Right atrium auricular region (tissue), 2 donors: ENCODE measurements around the gene IGF2R. TPM values are rescaled to one million over a fixed set of nuclear protein-coding genes. Genes with fewer than 3 reads are reported as not detected.

Source experiments
- DNase-seq: peaks from one replicate; pipeline ENCODE4 v3.0.0-alpha.2; 2019; ENCODE audit warnings: low spot score
- H3K27ac ChIP-seq, 2 donors: fragments of 200-600 bp; sonication (generic); 1 replicate in 1 of 2; 2 replicates in 1 of 2; pipeline ENCODE4 v1.5.1; 2016 to 2019
- H3K27me3 ChIP-seq, 2 donors: fragments of 200-600 bp; sonication (generic); one replicate each; pipeline versions ENCODE4 v1.5.1 to v1.6.0; 2017 to 2019
- H3K36me3 ChIP-seq: fragments of 200-600 bp; sonication (generic); one replicate; pipeline ENCODE4 v1.5.1; 2016
- H3K4me1 ChIP-seq, 2 donors: fragments of 200-600 bp; sonication (generic); one replicate each; pipeline versions ENCODE4 v1.5.1 to v1.6.0; 2017 to 2019
- H3K4me3 ChIP-seq, 2 donors: fragments of 200-600 bp; sonication (generic); 1 replicate in 1 of 2; 2 replicates in 1 of 2; pipeline ENCODE4 v1.5.1; 2017 to 2019; ENCODE audit warnings: mild to moderate bottlenecking in 1 of 2, moderate library complexity in 1 of 2
- H3K9me3 ChIP-seq, 2 donors: fragments of 200-600 bp; sonication (generic); one replicate each; pipeline ENCODE4 v1.5.1; 2019
- total RNA-seq, 2 donors: library from RNA; depleted of rRNA; stranded (reverse); fragments of >200 nt; gene quantifications; one replicate each; pipeline ENCODE4 v1.1.0, GENCODE V29; 2016
- TF ChIP-seq, protein P1 (sequence below), 2 donors: fragments of 200-600 bp; sonication (generic); IDR thresholded peaks; one replicate each; pipeline ENCODE4 v1.5.1; 2019; ENCODE audit warnings: antibody characterized with exemption in 2 of 2

Gene IGF2R
- total RNA-seq, 2 donors from 2014 or later = 47.9 to 48.9 TPM

DNA sequence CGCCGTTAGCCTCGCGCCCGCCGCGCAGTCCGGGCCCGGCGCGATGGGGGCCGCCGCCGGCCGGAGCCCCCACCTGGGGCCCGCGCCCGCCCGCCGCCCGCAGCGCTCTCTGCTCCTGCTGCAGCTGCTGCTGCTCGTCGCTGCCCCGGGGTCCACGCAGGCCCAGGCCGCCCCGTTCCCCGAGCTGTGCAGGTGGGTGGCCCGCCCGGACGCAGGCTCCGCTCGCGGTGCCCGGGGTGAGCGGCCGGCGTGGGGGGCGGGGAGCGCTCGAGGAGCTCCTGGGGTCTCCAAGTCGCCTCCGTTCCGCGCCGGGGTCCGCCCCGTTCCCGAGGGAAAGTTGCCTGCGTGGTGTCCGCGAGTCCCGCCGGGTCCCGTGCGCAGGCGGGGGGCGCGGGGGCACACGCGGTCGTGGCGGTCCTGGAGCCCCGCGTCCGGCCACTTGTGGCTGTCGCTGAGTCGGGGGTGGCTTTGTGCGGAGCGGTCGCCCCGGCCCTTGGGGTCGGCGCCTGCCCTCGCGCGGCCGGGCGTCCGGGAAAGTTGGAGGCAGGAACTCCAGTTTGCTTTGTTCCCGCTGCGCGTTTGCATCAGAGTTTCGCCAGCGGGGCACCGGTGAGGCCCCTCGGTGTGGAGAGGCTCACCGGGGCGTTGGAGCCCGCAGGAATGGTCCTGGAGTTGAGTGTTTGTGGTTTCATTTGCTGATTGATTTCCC, 476 bp downstream of the IGF2R start:
- Histone ChIP-seq H3K4me1 (peaks cover 0 to 45% of the 10 kb centered on the region in 2 donors), H3K4me3 (peak overlapping the region; percentile 96 to 97)

DNA sequence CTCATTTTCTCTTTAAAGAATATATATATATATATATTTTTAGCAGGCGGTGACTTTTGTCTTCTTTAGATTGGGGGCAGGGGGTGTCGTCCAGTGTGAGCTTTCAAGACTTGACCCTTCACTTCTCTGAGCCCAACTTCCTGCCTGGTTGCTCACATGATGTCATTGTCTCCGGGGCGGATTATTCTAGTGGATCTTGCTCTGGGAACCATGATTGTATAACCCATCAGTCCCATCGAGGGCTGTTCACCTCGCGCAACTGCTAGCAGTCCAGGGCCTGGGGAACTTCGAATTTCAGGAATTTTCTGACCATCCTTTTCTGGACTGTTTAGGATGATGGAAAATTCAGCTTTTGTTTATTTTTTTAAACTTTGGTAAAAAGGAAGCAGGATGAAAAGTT, 1.0 kb downstream of the IGF2R start:
- peaks cover 0 to 45% of the 10 kb centered on the region in 2 donors for H3K4me1 ChIP-seq
- peak overlapping the region; percentile 89 to 92 for H3K27ac ChIP-seq
- H3K36me3 ChIP-seq = no peaks in the 10 kb centered on the region
- no peaks in the 10 kb centered on the region for H3K9me3 ChIP-seq
- DNase-seq = peak; percentile 84
- TF ChIP-seq, protein P1, sequence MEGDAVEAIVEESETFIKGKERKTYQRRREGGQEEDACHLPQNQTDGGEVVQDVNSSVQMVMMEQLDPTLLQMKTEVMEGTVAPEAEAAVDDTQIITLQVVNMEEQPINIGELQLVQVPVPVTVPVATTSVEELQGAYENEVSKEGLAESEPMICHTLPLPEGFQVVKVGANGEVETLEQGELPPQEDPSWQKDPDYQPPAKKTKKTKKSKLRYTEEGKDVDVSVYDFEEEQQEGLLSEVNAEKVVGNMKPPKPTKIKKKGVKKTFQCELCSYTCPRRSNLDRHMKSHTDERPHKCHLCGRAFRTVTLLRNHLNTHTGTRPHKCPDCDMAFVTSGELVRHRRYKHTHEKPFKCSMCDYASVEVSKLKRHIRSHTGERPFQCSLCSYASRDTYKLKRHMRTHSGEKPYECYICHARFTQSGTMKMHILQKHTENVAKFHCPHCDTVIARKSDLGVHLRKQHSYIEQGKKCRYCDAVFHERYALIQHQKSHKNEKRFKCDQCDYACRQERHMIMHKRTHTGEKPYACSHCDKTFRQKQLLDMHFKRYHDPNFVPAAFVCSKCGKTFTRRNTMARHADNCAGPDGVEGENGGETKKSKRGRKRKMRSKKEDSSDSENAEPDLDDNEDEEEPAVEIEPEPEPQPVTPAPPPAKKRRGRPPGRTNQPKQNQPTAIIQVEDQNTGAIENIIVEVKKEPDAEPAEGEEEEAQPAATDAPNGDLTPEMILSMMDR (IDR thresholded peaks at IDR 0.05) = no peak
- H3K27me3 ChIP-seq = no peaks in the 10 kb centered on the region
- H3K4me3 ChIP-seq = peak overlapping the region; percentile 96 to 97

More for the DNA sequence above, 476 bp downstream of the IGF2R start:
- Histone ChIP-seq H3K9me3 (no peaks in the 10 kb centered on the region), H3K36me3 (no peaks in the 10 kb centered on the region), H3K27ac (peak overlapping the region; percentile 89 to 92), H3K27me3 (no peaks in the 10 kb centered on the region)
- DNase-seq = no peak
- TF ChIP-seq, protein P1 (IDR thresholded peaks at IDR 0.05) = peak in 1 of 2 donors; percentile 42

DNA sequence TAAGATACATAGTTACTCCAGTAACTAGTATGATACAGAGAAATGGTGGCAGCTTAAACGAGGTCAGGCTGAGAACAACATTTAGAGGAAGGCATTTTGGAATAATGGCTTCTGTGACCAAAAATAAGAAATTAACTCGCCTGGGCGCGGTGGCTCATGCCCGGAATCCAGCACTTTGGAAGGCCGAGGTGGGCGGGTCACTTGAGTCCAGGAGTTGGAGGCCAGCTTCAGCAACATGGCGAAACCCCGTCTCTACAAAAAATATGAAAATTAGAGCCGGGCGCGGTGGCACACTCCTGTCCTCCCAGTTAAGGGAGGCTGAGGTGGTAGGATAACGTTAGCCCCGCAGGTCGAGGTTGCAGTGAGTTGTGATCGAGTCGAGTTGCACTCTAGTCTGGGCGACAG, 1.8 kb downstream of the IGF2R start:
- peak overlapping the region; percentile 89 to 92 for H3K27ac ChIP-seq
- no peaks in the 10 kb centered on the region for H3K9me3 ChIP-seq
- H3K4me1 ChIP-seq = peaks cover 0 to 45% of the 10 kb centered on the region in 2 donors
- no peak overlapping the region for H3K4me3 ChIP-seq
- DNase-seq = no peak
- no peaks in the 10 kb centered on the region for H3K36me3 ChIP-seq
- H3K27me3 ChIP-seq = no peaks in the 10 kb centered on the region
- TF ChIP-seq, protein P1 (IDR thresholded peaks at IDR 0.05) = no peak

DNA sequence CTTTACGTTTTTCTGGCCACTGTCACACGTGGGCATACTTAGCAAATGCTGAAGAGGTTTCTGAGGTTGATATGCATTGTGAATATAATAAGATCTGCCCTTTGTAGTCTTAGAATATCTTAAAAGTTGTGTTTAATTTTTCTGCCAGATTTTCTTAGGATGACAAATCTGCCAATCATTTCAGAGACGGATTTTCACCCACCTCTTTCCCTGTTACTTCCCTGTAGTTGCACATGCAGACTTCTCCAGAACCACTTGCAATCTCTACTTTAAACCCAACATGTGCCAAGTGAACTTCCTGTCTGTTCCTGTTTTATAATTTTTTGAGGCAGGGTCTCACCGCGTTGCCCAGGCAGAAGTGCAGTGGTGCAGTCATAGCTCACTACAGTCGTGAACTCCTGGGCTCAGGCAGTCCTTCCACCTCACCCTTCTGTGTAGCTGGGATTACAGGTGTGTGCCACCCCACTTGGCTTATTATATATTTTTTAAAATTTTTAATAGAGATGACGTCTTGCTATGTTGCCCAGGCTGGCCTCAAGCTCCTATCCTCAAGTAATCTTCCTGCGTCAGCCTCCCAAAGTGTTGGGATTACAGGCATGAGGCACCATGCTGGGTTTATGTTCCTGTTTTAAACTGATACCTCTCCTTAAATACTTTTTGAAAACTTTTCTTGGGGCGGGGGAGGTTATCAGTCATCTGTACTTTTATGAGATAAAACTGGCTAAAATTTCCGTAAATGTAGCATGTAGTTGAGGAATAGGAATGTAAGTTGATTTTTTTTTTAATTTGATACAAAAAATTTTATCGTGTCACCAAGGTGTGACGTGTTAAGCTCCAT, 2.7 kb downstream of the IGF2R start:
- Histone ChIP-seq H3K9me3 (no peaks in the 10 kb centered on the region), H3K4me3 (no peak overlapping the region), H3K4me1 (peaks cover 0 to 47% of the 10 kb centered on the region in 2 donors), H3K27ac (no peak overlapping the region), H3K27me3 (no peaks in the 10 kb centered on the region), H3K36me3 (no peaks in the 10 kb centered on the region)
- TF ChIP-seq, protein P1 (IDR thresholded peaks at IDR 0.05) = no peak
- no peak for DNase-seq

DNA sequence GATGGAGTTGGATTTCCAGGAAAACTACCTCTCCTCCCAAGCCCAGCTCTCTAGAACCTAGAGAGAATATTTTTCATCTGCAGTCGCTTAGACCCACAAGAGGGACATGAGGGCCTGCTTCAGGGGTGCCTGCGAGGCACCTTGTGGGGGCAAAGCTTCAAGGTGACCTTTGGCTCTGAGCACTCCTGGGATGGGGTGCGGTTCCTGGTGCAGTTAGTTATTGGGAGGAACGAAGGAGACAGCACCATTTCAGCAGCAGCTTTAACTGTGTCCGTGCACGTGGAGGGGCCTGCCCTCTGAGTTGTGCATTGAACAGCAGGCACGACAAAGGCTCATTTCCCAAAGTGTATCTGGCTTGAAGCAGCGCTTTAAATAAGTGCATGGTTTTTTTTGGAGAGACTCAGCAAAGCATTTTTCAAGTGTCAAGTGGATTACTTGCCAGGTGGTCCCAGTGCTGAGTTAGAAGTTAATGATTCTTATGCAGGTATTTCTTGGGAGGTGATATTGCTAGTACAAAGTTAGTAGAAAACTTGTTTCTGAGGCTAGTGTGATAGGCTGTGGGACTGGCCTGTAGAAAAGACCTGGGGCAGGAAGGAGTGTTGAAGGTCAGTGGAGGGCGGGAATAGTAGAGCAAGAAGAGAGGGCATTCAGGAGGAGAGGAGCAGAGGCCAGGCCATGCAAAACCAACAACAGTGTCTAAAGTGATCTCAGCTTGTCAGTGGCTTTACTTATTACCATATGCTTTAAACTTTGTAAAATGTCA, 3.8 kb downstream of the IGF2R start:
- Histone ChIP-seq H3K4me1 (peaks cover 0 to 58% of the 10 kb centered on the region in 2 donors), H3K27me3 (no peaks in the 10 kb centered on the region), H3K9me3 (no peaks in the 10 kb centered on the region), H3K4me3 (no peak overlapping the region), H3K36me3 (no peaks in the 10 kb centered on the region), H3K27ac (no peak overlapping the region)
- no peak for DNase-seq
- TF ChIP-seq, protein P1 (IDR thresholded peaks at IDR 0.05) = no peak
